ENCODE data around the gene METTL18.
"Not testable (repeated sequence)": the region's sequence is repeated elsewhere in the genome, so short reads cannot be mapped to it uniquely, and the experiment has no call there.

The METTL18 gene

GRCh38 chr1:169794530-169795416 is at the start of gene METTL18:
Gene METTL18 (minus strand): TSS chr1:169794907. CDS start chr1:169793695, 1,212 bp downstream.
- DNase-seq (ENCODE audit: low read depth in 2 of 2), result peak; percentile 73 to 80

- DNase-seq (ENCODE audit: low read depth in 2 of 2), result no peak
Measured at GRCh38 chr1:169838942-169839341, 44.2 kb upstream of the METTL18 start.

- DNase-seq (ENCODE audit: low read depth in 2 of 2), result no peak
Measured at GRCh38 chr1:169836198-169836597, 41.5 kb upstream of the METTL18 start.

GRCh38 chr1:169835647-169836046 is 40.9 kb upstream of the METTL18 start:
- no peak for DNase-seq (ENCODE audit: low read depth in 2 of 2)

- no peak for DNase-seq (ENCODE audit: low read depth in 2 of 2)
Measured at GRCh38 chr1:169834869-169835268, 40.2 kb upstream of the METTL18 start.

- no peak for DNase-seq (ENCODE audit: low read depth in 2 of 2)
Measured at GRCh38 chr1:169833179-169833901, 38.6 kb upstream of the METTL18 start.

- no peak for DNase-seq (ENCODE audit: low read depth in 2 of 2)
Measured at GRCh38 chr1:169829671-169830070, 35.0 kb upstream of the METTL18 start.

GRCh38 chr1:169824153-169824552 is 29.4 kb upstream of the METTL18 start:
- DNase-seq (ENCODE audit: low read depth in 2 of 2), result no peak

GRCh38 chr1:169821500-169821899 is 26.8 kb upstream of the METTL18 start:
- no peak for DNase-seq (ENCODE audit: low read depth in 2 of 2)

GRCh38 chr1:169816617-169817016 is 21.9 kb upstream of the METTL18 start:
- no peak for DNase-seq (ENCODE audit: low read depth in 2 of 2)

- DNase-seq (ENCODE audit: low read depth in 2 of 2), result no peak
Measured at GRCh38 chr1:169814265-169814664, 19.6 kb upstream of the METTL18 start.

- no peak for DNase-seq (ENCODE audit: low read depth in 2 of 2)
Measured at GRCh38 chr1:169812131-169812530, 17.4 kb upstream of the METTL18 start.

- not testable (repeated sequence) for DNase-seq (ENCODE audit: low read depth in 2 of 2)
Measured at GRCh38 chr1:169811418-169812035, 16.8 kb upstream of the METTL18 start.

- DNase-seq (ENCODE audit: low read depth in 2 of 2), result peak in 1 of 2 donors; percentile 21
Measured at GRCh38 chr1:169809370-169810095, 14.8 kb upstream of the METTL18 start.

- no peak for DNase-seq (ENCODE audit: low read depth in 2 of 2)
Measured at GRCh38 chr1:169804941-169805340, 10.2 kb upstream of the METTL18 start.

GRCh38 chr1:169802888-169803287 is 8.2 kb upstream of the METTL18 start:
- DNase-seq (ENCODE audit: low read depth in 2 of 2), result no peak

- no peak for DNase-seq (ENCODE audit: low read depth in 2 of 2)
Measured at GRCh38 chr1:169797281-169797680, 2.6 kb upstream of the METTL18 start.

GRCh38 chr1:169796274-169796810 is 1.6 kb upstream of the METTL18 start:
- DNase-seq (ENCODE audit: low read depth in 2 of 2), result no peak

GRCh38 chr1:169795687-169796086 is 980 bp upstream of the METTL18 start:
- no peak for DNase-seq (ENCODE audit: low read depth in 2 of 2)

GRCh38 chr1:169793730-169794129 is 977 bp downstream of the METTL18 start:
- no peak for DNase-seq (ENCODE audit: low read depth in 2 of 2)

- no peak for DNase-seq (ENCODE audit: low read depth in 2 of 2)
Measured at GRCh38 chr1:169788402-169788801, 6.3 kb downstream of the METTL18 start.
